Transverse colon (tissue), 4 donors: Measurements from ENCODE around the gene ADAT1. TPM values are rescaled to one million over a fixed set of nuclear protein-coding genes. Genes with fewer than 3 reads are reported as not detected.
A peak's percentile ranks its signal among the peaks of the same experiment; 100 is the strongest.
"Not testable (repeated sequence)": the region's sequence is repeated elsewhere in the genome, so short reads cannot be mapped to it uniquely, and the experiment has no call there.

Experiments used
- DNase-seq: peaks from one replicate; pipeline ENCODE4 v3.0.0-alpha.2; 2019
- H3K27ac ChIP-seq, 4 donors: fragments of 200-600 bp; sonication (generic); 2 replicates each; pipeline ENCODE4 v1.5.1; 2016 to 2018; ENCODE audit warnings: inconsistent platforms in 4 of 4
- H3K27me3 ChIP-seq: fragments of 200-600 bp; sonication (generic); 2 replicates; pipeline ENCODE4 v1.5.1; 2017; ENCODE audit warnings: inconsistent platforms
- H3K36me3 ChIP-seq, 4 donors: fragments of 200-600 bp; sonication (generic); 2 replicates each; pipeline ENCODE4 v1.5.1; 2017 to 2019; ENCODE audit warnings: inconsistent platforms in 4 of 4
- H3K4me1 ChIP-seq, 4 donors: fragments of 200-600 bp; sonication (generic); 2 replicates each; pipeline ENCODE4 v1.5.1; 2017 to 2020; ENCODE audit warnings: inconsistent platforms in 4 of 4
- H3K4me3 ChIP-seq, 4 donors: fragments of 200-600 bp; sonication (generic); 1 replicate in 1 of 4; 2 replicates in 3 of 4; pipeline versions ENCODE4 v1.5.1 to v1.6.1; 2017 to 2019; ENCODE audit warnings: inconsistent platforms in 4 of 4
- H3K9me3 ChIP-seq, 2 donors: fragments of 200-600 bp; sonication (generic); 2 replicates each; pipeline ENCODE4 v1.5.1; 2017 to 2019; ENCODE audit warnings: inconsistent platforms in 2 of 2
- EP300 ChIP-seq: sonication (generic); formaldehyde crosslinking; IDR thresholded peaks from one replicate; pipeline ENCODE4 v1.6.1; 2017; ENCODE audit warnings: antibody characterized with exemption, low read depth
- POLR2A ChIP-seq: fragments of 450-650 bp; IDR thresholded peaks from one replicate; pipeline ENCODE4 v1.6.1; 2016; ENCODE audit warnings: antibody characterized with exemption, mild to moderate bottlenecking, moderate library complexity
- POLR2AphosphoS5 ChIP-seq, 3 donors: sonication (generic); formaldehyde crosslinking; IDR thresholded peaks; one replicate each; pipeline ENCODE4 v1.6.1; 2016; ENCODE audit warnings: antibody characterized with exemption in 3 of 3
- WGBS, 2 donors: methylation state at CpG; one replicate each; pipeline ENCODE4 v1.1.5; 2018; ENCODE audit warnings: low coverage in 1 of 2; 5-methylcytosine and 5-hydroxymethylcytosine counted together
- in situ Hi-C, 4 donors: fragments of 200-750 bp; cut with MboI; loops; one replicate each; pipeline versions ENCODE4 v1.15.0 to v1.15.1; 2017; ENCODE audit warnings: low sequenced_read_pairs in 3 of 4, low pct_ligation_motif_present in 1 of 4, low pct_unique_long_range_greater_than_20kb in 1 of 4
- intact Hi-C: fragments of 100-400 bp; cut with DNase I; formaldehyde crosslinking; loops from one replicate; pipeline ENCODE4 v1.15.1; 2023; ENCODE audit warnings: low total_unique reads
- total RNA-seq, 4 donors: library from RNA; depleted of rRNA; stranded (reverse); fragments of >200 nt; gene quantifications; one replicate each; pipeline ENCODE4 v1.1.0, GENCODE V29; 2016
- TF ChIP-seq, protein P1 (sequence below), 5 experiments: fragments of 200-600 bp in 3 of 5; fragments of 450-650 bp in 2 of 5; sonication (generic) in 3 of 5; IDR thresholded peaks; 1 replicate in 2 of 5; 2 replicates in 3 of 5; pipeline ENCODE4 v1.5.1; 2016 to 2017; ENCODE audit warnings: antibody characterized with exemption in 5 of 5, inconsistent platforms in 3 of 5, mild to moderate bottlenecking in 2 of 5, moderate library complexity in 1 of 5

Gene ADAT1
- total RNA-seq, 4 donors from 2014 or later: 14.1 to 94.3 (median 49.1) TPM

DNA sequence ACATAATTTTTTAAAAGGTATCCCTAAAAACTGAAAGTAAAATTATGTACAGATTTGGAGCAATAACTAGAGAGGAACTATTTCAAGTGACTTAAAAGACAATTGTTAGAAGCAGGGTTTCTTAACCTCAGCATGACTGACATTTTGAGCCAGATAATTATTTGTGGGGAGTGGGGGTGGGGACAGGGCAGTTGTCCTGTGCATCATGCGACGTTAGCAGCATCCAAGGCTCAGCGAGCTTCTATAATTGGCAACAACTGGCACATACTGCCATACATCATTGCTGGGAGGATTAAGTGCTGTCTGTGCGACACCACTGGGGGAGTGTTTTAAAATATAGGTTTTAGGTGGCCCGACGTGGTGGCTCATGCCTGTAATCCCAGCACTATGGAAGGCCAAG is 29.8 kb downstream of the ADAT1 start:
- Histone ChIP-seq H3K9me3 (no peaks in the 10 kb centered on the region), H3K4me3 (no peak overlapping the region), H3K27me3 (no peaks in the 10 kb centered on the region), H3K36me3 (no peaks in the 10 kb centered on the region), H3K27ac (no peak overlapping the region), H3K4me1 (peaks cover 0 to 20% (median 0%) of the 10 kb centered on the region in 4 donors)
- no peak for TF ChIP-seq POLR2AphosphoS5 (IDR thresholded peaks at IDR 0.05)
- TF ChIP-seq EP300: no peak
- no peak for TF ChIP-seq POLR2A
- TF ChIP-seq, protein P1, sequence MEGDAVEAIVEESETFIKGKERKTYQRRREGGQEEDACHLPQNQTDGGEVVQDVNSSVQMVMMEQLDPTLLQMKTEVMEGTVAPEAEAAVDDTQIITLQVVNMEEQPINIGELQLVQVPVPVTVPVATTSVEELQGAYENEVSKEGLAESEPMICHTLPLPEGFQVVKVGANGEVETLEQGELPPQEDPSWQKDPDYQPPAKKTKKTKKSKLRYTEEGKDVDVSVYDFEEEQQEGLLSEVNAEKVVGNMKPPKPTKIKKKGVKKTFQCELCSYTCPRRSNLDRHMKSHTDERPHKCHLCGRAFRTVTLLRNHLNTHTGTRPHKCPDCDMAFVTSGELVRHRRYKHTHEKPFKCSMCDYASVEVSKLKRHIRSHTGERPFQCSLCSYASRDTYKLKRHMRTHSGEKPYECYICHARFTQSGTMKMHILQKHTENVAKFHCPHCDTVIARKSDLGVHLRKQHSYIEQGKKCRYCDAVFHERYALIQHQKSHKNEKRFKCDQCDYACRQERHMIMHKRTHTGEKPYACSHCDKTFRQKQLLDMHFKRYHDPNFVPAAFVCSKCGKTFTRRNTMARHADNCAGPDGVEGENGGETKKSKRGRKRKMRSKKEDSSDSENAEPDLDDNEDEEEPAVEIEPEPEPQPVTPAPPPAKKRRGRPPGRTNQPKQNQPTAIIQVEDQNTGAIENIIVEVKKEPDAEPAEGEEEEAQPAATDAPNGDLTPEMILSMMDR (IDR thresholded peaks at IDR 0.05): no peak
- intact Hi-C loops: no loop called here
- no peak for DNase-seq
- in situ Hi-C loops: no loop called here
- 92% methylated on average over 6 of the region's 6 CpGs; no CpG with 5 or more reads in 1 of the 2 donors for WGBS, 2 donors

DNA sequence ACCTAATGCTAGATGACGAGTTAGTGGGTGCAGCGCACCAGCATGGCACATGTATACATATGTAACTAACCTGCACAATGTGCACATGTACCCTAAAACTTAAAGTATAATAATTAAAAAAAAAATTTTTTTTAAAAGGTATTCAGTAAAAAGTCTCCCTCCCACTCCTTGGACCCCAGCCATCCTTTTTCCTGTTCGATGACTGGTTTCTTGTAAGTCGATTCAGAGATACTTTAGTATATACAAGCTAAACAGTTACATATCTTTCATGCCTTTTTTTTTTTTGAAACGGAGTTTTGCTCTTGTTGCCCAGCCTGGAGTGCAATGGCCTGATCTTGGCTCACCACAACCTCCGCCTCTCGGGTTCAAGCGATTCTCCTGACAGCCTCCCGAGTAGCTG is 31.2 kb downstream of the ADAT1 start:
- H3K4me3 ChIP-seq, intact Hi-C loops, H3K9me3 ChIP-seq, H3K36me3 ChIP-seq, DNase-seq, in situ Hi-C loops, H3K27me3 ChIP-seq: not testable (repeated sequence)
- 59 to 86% methylated on average over 7 to 9 of the region's 9 CpGs for WGBS, 2 donors
- peak overlapping the region in 2 of 4 donors; percentile 16 to 78 for H3K27ac ChIP-seq
- peaks cover 0 to 20% (median 0%) of the 10 kb centered on the region in 4 donors for H3K4me1 ChIP-seq

DNA sequence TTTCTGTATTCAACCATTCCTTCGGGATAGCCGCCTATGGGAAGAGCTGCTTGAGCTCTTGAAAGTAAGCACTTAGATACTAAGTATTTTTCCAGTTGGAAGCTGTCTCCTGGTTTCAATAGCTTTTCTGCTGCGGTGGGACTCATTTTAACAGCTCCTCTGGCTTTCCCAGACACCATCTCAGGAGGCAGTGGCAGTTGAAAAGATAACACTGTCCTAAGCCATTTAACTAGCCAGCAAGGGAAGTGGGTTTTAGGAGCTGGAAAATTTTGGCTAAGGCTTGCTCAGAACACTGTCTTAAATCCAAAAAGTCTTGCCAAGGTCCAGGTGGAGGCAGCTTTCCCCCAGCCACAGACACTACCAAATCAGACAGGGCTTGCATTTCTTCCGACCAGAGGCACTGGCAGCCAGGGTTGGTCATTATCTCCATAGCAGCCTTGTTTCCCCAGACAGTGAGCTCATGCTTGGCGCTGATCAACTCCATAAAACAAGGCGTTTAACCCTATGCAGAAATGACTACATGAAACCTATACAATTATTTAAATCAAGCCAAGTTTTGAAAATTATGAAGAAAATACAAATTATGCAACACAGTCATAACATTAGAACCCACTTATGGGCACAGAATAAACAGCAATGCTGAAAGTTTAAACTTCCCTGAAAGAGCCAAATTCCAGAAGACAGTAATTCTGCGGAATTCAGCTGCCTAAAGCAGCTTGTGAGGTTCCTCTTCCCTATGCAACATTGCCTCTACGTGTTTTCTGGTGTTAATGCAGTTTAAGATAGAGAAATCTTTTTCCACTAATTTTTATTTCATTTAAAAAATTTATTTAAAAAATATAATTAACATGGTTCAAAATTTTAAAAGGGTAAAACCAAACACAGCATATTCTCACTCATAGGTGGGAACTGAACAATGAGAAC is 31.9 kb downstream of the ADAT1 start:
- 35% methylated on average over 7 to 8 of the region's 8 CpGs for WGBS, 2 donors
- Histone ChIP-seq H3K27ac (peak overlapping the region; percentile 62 to 78 (median 76)), H3K36me3 (no peaks in the 10 kb centered on the region), H3K9me3 (no peaks in the 10 kb centered on the region), H3K27me3 (no peaks in the 10 kb centered on the region), H3K4me3 (no peak overlapping the region), H3K4me1 (peaks cover 0 to 20% (median 0%) of the 10 kb centered on the region in 4 donors)
- in situ Hi-C loops (no loop called here), intact Hi-C loops (no loop called here)
- peak; percentile 31 for DNase-seq
- TF ChIP-seq POLR2A (no peak), POLR2AphosphoS5 (IDR thresholded peaks at IDR 0.05) (no peak), EP300 (no peak)
- TF ChIP-seq, protein P1 (IDR thresholded peaks at IDR 0.05): no peak

DNA sequence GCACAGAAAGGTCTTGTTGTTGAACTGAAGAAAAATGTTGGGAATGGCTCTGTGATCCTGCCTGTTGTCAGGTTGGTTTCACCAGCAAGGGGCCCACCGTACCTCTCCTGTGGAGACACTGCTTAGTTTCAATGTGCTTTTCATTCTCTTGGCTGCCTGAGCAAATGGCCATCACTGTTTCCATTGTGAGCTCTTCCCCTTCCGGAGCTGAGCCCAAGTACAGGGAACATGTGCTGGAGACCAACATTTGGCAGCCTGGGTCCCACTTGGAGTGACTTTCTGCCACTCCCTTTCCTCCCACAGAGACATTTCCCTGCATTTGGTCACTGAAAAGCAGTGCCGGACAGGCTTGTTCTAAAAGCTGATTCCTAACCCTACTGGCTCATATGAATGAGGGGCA is 33.8 kb downstream of the ADAT1 start:
- no peak for DNase-seq
- no peaks in the 10 kb centered on the region for H3K27me3 ChIP-seq
- no peaks in the 10 kb centered on the region for H3K9me3 ChIP-seq
- H3K4me1 ChIP-seq: peaks cover 0 to 20% (median 0%) of the 10 kb centered on the region in 4 donors
- no peak overlapping the region for H3K4me3 ChIP-seq
- TF ChIP-seq POLR2A (no peak), EP300 (no peak), POLR2AphosphoS5 (IDR thresholded peaks at IDR 0.05) (no peak)
- TF ChIP-seq, protein P1 (IDR thresholded peaks at IDR 0.05): no peak
- in situ Hi-C loops (no loop called here), intact Hi-C loops (no loop called here)
- H3K36me3 ChIP-seq: no peaks in the 10 kb centered on the region
- peak overlapping the region in 2 of 4 donors; percentile 23 to 78 for H3K27ac ChIP-seq
- 72 to 80% methylated on average over 1 to 3 of the region's 3 CpGs for WGBS, 2 donors
